ENCODE results near the gene PLCG1.

PLCG1 gene

DNA sequence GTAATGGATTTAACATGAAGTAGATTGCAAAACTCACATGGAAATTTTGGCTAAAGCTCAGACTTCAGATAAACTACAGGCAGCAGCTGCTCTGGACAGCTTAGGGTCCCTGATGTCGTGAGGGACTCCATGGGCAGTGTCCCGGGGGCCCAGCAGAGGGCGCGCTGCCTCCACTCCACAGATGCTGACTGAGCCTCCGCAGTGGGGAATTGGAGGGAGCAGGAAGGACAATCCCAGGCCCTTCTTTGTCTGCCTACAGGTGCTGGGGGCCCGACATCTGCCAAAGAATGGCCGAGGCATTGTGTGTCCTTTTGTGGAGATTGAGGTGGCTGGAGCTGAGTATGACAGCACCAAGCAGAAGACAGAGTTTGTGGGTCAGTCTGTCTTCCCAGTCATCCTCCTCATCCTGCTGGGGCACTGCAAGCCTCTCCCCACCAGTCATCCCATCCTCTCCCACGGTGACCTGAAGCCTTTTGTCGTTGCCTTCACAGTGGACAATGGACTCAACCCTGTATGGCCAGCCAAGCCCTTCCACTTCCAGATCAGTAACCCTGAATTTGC is 35.9 kb downstream of the PLCG1 start:
- H3K4me3 ChIP-seq (ENCODE audit: low read length) = no peak overlapping the region
- H3K36me3 ChIP-seq (replicated peaks; ENCODE audit: low read depth, low read length) = peaks cover 75% of the 10 kb centered on the region
- no peak overlapping the region for H2AFZ ChIP-seq (ENCODE audit: low read depth, low read length)
- no peaks in the 10 kb centered on the region for H3K9me3 ChIP-seq (ENCODE audit: insufficient read depth, low read length)
- H3K4me2 ChIP-seq (ENCODE audit: low read length) = no peak overlapping the region
- H3K9ac ChIP-seq (ENCODE audit: low read length) = no peak overlapping the region
- H3K4me1 ChIP-seq (ENCODE audit: low read length) = no peaks in the 10 kb centered on the region
- H4K20me1 ChIP-seq (ENCODE audit: insufficient read depth, low read length) = peaks cover 11% of the 10 kb centered on the region; the same call in 1 of the 2 replicates
- H3K27ac ChIP-seq (ENCODE audit: low read length) = no peak overlapping the region
- no peak for TF ChIP-seq EZH2phosphoT487 (IDR thresholded peaks at IDR 0.05; ENCODE audit: low read depth)
- TF ChIP-seq, protein P1, sequence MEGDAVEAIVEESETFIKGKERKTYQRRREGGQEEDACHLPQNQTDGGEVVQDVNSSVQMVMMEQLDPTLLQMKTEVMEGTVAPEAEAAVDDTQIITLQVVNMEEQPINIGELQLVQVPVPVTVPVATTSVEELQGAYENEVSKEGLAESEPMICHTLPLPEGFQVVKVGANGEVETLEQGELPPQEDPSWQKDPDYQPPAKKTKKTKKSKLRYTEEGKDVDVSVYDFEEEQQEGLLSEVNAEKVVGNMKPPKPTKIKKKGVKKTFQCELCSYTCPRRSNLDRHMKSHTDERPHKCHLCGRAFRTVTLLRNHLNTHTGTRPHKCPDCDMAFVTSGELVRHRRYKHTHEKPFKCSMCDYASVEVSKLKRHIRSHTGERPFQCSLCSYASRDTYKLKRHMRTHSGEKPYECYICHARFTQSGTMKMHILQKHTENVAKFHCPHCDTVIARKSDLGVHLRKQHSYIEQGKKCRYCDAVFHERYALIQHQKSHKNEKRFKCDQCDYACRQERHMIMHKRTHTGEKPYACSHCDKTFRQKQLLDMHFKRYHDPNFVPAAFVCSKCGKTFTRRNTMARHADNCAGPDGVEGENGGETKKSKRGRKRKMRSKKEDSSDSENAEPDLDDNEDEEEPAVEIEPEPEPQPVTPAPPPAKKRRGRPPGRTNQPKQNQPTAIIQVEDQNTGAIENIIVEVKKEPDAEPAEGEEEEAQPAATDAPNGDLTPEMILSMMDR (IDR thresholded peaks at IDR 0.05; ENCODE audit: low read depth, low read length) = peak; percentile 99
- no peaks in the 10 kb centered on the region for H3K27me3 ChIP-seq (ENCODE audit: low read depth, low read length)
- H3K79me2 ChIP-seq (ENCODE audit: low read length) = no peaks in the 10 kb centered on the region

DNA sequence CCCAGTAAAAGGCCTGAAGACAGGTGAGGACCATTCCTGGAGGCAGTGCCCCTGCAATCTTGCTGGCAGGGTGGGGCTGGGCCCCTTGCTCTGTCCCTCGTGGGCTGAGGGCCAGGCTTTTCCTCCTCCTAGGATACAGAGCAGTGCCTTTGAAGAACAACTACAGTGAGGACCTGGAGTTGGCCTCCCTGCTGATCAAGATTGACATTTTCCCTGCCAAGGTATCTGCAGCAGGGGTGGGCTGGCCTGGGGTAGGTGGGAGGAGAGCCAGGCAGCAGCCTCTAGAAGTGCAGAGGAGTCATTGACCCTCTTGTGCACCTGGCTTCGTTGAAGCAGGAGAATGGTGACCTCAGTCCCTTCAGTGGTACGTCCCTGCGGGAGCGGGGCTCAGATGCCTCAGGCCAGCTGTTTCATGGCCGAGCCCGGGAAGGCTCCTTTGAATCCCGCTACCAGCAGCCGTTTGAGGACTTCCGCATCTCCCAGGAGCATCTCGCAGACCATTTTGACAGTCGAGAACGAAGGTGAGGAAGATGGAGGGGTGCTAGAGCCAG is 36.5 kb downstream of the PLCG1 start:
- H3K79me2 ChIP-seq (ENCODE audit: low read length) = no peaks in the 10 kb centered on the region
- H3K36me3 ChIP-seq (replicated peaks; ENCODE audit: low read depth, low read length) = peaks cover 73% of the 10 kb centered on the region

DNA sequence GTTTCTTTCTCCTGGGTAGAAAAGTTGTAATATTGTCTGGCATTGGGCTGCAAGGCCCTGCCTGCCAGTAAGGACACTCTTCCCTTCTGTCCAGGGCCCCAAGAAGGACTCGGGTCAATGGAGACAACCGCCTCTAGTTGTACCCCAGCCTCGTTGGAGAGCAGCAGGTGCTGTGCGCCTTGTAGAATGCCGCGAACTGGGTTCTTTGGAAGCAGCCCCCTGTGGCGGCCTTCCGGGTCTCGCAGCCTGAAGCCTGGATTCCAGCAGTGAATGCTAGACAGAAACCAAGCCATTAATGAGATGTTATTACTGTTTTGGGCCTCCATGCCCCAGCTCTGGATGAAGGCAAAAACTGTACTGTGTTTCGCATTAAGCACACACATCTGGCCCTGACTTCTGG is 37.0 kb downstream of the PLCG1 start:
- Histone ChIP-seq H3K27ac (ENCODE audit: low read length) (no peak overlapping the region), H3K36me3 (replicated peaks; ENCODE audit: low read depth, low read length) (peaks cover 72% of the 10 kb centered on the region), H3K79me2 (ENCODE audit: low read length) (no peaks in the 10 kb centered on the region), H3K4me3 (ENCODE audit: low read length) (no peak overlapping the region), H3K4me2 (ENCODE audit: low read length) (no peak overlapping the region), H2AFZ (ENCODE audit: low read depth, low read length) (no peak overlapping the region), H3K27me3 (ENCODE audit: low read depth, low read length) (no peaks in the 10 kb centered on the region), H3K9me3 (ENCODE audit: insufficient read depth, low read length) (no peaks in the 10 kb centered on the region), H3K9ac (ENCODE audit: low read length) (no peak overlapping the region), H4K20me1 (ENCODE audit: insufficient read depth, low read length) (peaks cover 6% of the 10 kb centered on the region; the same call in 1 of the 2 replicates), H3K4me1 (ENCODE audit: low read length) (no peaks in the 10 kb centered on the region)
- TF ChIP-seq, protein P1 (IDR thresholded peaks at IDR 0.05; ENCODE audit: low read depth, low read length) = no peak
- TF ChIP-seq EZH2phosphoT487 (IDR thresholded peaks at IDR 0.05; ENCODE audit: low read depth) = no peak

More for the DNA sequence above, 36.5 kb downstream of the PLCG1 start:
- Histone ChIP-seq H3K27me3 (ENCODE audit: low read depth, low read length) (no peaks in the 10 kb centered on the region), H3K4me2 (ENCODE audit: low read length) (no peak overlapping the region), H4K20me1 (ENCODE audit: insufficient read depth, low read length) (peaks cover 6% of the 10 kb centered on the region; the same call in 1 of the 2 replicates), H3K4me1 (ENCODE audit: low read length) (no peaks in the 10 kb centered on the region), H3K4me3 (ENCODE audit: low read length) (no peak overlapping the region), H3K27ac (ENCODE audit: low read length) (no peak overlapping the region), H2AFZ (ENCODE audit: low read depth, low read length) (no peak overlapping the region), H3K9me3 (ENCODE audit: insufficient read depth, low read length) (no peaks in the 10 kb centered on the region), H3K9ac (ENCODE audit: low read length) (no peak overlapping the region)
- TF ChIP-seq, protein P1 (IDR thresholded peaks at IDR 0.05; ENCODE audit: low read depth, low read length) = no peak
- TF ChIP-seq EZH2phosphoT487 (IDR thresholded peaks at IDR 0.05; ENCODE audit: low read depth) = no peak

DNA sequence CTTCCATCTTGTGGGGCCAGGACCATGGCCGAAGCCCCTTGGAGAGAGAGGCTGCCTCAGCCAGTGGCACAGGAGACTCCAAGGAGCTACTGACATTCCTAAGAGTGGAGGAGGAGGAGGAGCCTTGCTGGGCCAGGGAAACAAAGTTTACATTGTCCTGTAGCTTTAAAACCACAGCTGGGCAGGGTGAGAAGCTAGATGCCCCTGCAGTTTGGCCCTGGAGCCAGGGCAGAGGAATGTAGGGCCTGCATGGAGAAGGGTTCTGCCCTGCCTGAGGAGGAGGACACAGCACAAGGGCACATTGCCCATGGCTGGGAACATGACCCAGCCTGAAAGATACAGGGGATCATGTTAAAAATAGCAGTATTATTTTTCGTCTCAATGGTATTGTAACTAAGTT is 37.4 kb downstream of the PLCG1 start:
- TF ChIP-seq, protein P1 (IDR thresholded peaks at IDR 0.05; ENCODE audit: low read depth, low read length) = no peak
- H4K20me1 ChIP-seq (ENCODE audit: insufficient read depth, low read length) = peaks cover 6% of the 10 kb centered on the region; the same call in 1 of the 2 replicates
- no peaks in the 10 kb centered on the region for H3K4me1 ChIP-seq (ENCODE audit: low read length)
- peaks cover 68% of the 10 kb centered on the region for H3K36me3 ChIP-seq (replicated peaks; ENCODE audit: low read depth, low read length)
- H3K4me3 ChIP-seq (ENCODE audit: low read length) = no peak overlapping the region
- H3K27ac ChIP-seq (ENCODE audit: low read length) = no peak overlapping the region
- no peak overlapping the region for H3K9ac ChIP-seq (ENCODE audit: low read length)
- no peaks in the 10 kb centered on the region for H3K27me3 ChIP-seq (ENCODE audit: low read depth, low read length)
- H3K9me3 ChIP-seq (ENCODE audit: insufficient read depth, low read length) = no peaks in the 10 kb centered on the region
- no peak overlapping the region for H3K4me2 ChIP-seq (ENCODE audit: low read length)
- no peaks in the 10 kb centered on the region for H3K79me2 ChIP-seq (ENCODE audit: low read length)
- H2AFZ ChIP-seq (ENCODE audit: low read depth, low read length) = no peak overlapping the region
